ENCODE measurements around the gene PACS2. TPM values are rescaled to one million over a fixed set of nuclear protein-coding genes. Genes with fewer than 3 reads are reported as not detected.
"Not testable (repeated sequence)": the region's sequence is repeated elsewhere in the genome, so short reads cannot be mapped to it uniquely, and the experiment has no call there.

Gene PACS2
- total RNA-seq, 1 experiment from 2014 or later: 43.4 TPM

- DNase-seq: no peak
- peaks cover 5% of the 10 kb centered on the region; the same call in 1 of the 2 replicates for H3K9me3 ChIP-seq (replicated peaks)
- H3K36me3 ChIP-seq: no peaks in the 10 kb centered on the region
- no peak overlapping the region for H3K4me3 ChIP-seq
- peak overlapping the region; percentile 22 for H3K27ac ChIP-seq
- no peaks in the 10 kb centered on the region for H3K27me3 ChIP-seq
- H3K4me1 ChIP-seq: peaks cover 87% of the 10 kb centered on the region
Measured at GRCh38 chr14:105329411-105330150, 15.0 kb downstream of the PACS2 start.

GRCh38 chr14:105330491-105330895, 15.9 kb downstream of the PACS2 start:
- Histone ChIP-seq H3K9me3 (replicated peaks) (peaks cover 5% of the 10 kb centered on the region; the same call in 1 of the 2 replicates), H3K4me1 (peaks cover 82% of the 10 kb centered on the region), H3K4me3 (no peak overlapping the region), H3K36me3 (no peaks in the 10 kb centered on the region), H3K27ac (no peak overlapping the region), H3K27me3 (no peaks in the 10 kb centered on the region)
- no peak for DNase-seq

DNA sequence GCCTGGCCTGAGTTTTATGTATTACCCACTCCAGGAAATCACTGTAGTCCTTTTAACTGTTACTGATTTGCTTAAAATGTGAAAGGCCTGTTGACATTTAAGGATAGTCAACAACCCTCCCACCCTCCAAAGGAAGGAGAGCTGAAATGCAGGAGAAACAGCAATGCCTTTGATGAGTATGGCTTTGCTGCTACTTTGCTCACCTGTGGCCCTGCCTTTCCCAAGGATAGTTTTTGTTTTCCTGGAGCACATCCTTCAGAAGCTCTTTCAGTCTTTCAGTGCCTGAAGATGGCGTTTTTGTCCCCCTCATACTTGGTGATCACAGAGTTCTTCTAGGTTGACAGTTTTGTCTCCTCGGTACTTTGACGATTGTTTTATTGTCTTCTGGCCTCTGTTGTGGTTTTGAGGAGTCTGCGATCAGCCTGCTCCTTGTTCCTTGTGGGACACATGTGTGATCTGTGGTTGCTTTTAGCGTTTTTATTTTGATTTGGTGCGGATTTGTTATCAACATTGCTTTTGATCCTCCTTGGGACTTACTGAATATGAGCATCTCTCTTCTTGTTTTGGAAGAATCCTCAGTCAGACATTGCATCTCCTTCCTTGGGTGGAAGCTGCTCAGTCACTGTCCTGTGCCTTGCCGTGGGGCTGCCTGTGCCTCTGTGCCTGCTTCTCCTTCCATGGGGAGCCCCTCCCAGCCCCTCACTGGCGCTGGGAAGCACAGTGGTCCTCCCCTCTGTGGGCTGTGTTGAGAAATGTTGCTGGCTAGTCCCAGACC, 17.2 kb downstream of the PACS2 start:
- Histone ChIP-seq H3K36me3 (no peaks in the 10 kb centered on the region), H3K27ac (peak overlapping the region; percentile 73), H3K4me1 (peaks cover 80% of the 10 kb centered on the region), H3K27me3 (no peaks in the 10 kb centered on the region), H3K4me3 (no peak overlapping the region), H3K9me3 (replicated peaks) (peaks cover 5% of the 10 kb centered on the region; the same call in 1 of the 2 replicates)
- DNase-seq: no peak

GRCh38 chr14:105332350-105332874, 17.9 kb downstream of the PACS2 start:
- Histone ChIP-seq H3K4me1 (peaks cover 73% of the 10 kb centered on the region), H3K27me3 (no peaks in the 10 kb centered on the region), H3K27ac (peak overlapping the region; percentile 73), H3K4me3 (no peak overlapping the region), H3K36me3 (no peaks in the 10 kb centered on the region), H3K9me3 (replicated peaks) (peaks cover 5% of the 10 kb centered on the region; the same call in 1 of the 2 replicates)
- peak; percentile 98 to 99 for DNase-seq

DNA sequence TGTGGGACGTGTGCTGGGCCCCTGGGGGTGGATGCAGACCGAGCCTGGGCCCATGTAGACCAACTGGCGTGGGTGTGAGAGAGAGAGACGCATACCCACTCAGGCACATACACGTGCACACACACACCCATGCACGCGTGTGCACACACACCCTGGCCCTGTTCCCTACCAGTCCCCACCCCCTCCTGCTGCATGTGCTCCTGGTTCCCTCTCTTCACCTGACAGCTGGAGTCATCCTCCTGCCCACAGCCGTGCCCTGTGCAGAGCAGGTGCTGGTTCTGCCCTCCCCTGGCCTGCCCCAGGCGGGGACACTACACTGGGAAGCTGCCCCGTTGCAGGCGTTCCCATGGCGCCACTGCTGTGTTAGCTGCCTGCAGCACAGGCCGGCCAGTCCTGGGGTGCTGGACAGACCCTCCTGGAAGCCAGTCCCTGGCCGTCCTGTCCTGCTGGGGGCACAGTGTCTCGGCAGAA, 18.5 kb downstream of the PACS2 start:
- DNase-seq: peak; percentile 60 to 62
- Histone ChIP-seq H3K9me3 (replicated peaks) (peaks cover 5% of the 10 kb centered on the region; the same call in 1 of the 2 replicates), H3K4me3 (no peak overlapping the region), H3K27ac (peak overlapping the region; percentile 73), H3K27me3 (no peaks in the 10 kb centered on the region), H3K36me3 (no peaks in the 10 kb centered on the region), H3K4me1 (peaks cover 69% of the 10 kb centered on the region)

- H3K27me3 ChIP-seq: no peaks in the 10 kb centered on the region
- peaks cover 5% of the 10 kb centered on the region; the same call in 1 of the 2 replicates for H3K9me3 ChIP-seq (replicated peaks)
- H3K4me1 ChIP-seq: peaks cover 62% of the 10 kb centered on the region
- no peaks in the 10 kb centered on the region for H3K36me3 ChIP-seq
- peak overlapping the region; percentile 73 for H3K27ac ChIP-seq
- peak; percentile 57 to 67 for DNase-seq
- no peak overlapping the region for H3K4me3 ChIP-seq
Measured at GRCh38 chr14:105333613-105334364, 19.2 kb downstream of the PACS2 start.

DNA sequence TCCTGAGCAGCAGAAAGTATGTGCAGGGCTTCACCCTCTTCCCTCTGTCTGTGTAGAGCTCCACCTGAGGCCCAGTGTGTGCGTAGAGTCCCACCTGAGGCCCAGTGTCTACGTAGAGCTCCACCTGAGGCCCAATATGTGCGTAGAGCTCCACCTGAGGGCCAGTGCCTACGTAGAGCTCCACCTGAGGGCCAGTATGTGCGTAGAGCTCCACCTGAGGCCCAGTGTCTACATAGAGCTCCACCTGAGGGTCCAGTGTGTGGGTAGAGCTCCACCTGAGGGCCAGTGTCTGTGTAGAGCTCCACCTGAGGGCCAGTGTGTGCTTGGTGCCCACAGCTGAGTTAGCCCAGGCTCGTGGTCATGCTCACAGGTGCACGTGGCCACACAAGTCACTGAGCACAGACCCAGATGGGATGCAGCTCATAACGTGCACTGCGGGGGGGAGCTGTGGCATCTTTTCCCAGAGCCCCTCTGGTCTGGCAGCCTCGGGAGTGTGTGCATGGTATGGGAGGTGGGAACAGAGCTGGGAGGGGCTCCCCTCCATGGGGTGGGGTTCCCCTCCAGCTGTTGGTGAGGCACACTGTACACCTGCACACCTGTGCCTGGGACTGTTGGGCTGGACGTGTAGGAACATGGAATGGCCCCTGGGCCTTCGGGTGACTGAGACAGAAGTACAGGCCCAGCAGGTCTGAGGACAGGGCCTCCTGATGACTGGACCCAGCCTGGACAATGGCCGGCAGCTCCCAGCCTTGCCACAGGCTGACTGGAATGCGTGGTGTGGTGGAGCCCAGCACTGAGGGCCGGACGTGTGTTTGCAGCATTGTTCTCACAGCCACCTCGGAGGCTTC, 20.1 kb downstream of the PACS2 start:
- no peaks in the 10 kb centered on the region for H3K27me3 ChIP-seq
- peaks cover 5% of the 10 kb centered on the region; the same call in 1 of the 2 replicates for H3K9me3 ChIP-seq (replicated peaks)
- H3K36me3 ChIP-seq: no peaks in the 10 kb centered on the region
- no peak for DNase-seq
- H3K4me1 ChIP-seq: peaks cover 54% of the 10 kb centered on the region
- no peak overlapping the region for H3K4me3 ChIP-seq
- H3K27ac ChIP-seq: no peak overlapping the region

DNA sequence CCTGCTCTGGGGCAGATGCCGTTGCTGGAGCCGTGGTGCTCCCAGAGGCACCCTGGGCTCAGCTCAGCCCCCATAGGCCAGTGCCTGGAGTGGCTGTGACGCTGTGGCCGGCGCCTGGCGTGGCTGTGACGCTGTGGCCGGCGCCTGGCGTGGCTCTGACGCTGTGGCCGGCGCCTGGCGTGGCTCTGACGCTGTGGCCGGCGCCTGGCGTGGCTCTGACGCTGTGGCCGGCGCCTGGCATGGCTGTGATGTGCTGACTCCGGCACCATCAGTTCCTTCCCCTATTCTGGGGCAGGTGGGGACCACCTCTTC, 20.6 kb downstream of the PACS2 start:
- not testable (repeated sequence) for H3K4me3 ChIP-seq; H3K27ac ChIP-seq; DNase-seq; H3K27me3 ChIP-seq; H3K9me3 ChIP-seq (replicated peaks); H3K36me3 ChIP-seq
- H3K4me1 ChIP-seq: peaks cover 51% of the 10 kb centered on the region

DNA sequence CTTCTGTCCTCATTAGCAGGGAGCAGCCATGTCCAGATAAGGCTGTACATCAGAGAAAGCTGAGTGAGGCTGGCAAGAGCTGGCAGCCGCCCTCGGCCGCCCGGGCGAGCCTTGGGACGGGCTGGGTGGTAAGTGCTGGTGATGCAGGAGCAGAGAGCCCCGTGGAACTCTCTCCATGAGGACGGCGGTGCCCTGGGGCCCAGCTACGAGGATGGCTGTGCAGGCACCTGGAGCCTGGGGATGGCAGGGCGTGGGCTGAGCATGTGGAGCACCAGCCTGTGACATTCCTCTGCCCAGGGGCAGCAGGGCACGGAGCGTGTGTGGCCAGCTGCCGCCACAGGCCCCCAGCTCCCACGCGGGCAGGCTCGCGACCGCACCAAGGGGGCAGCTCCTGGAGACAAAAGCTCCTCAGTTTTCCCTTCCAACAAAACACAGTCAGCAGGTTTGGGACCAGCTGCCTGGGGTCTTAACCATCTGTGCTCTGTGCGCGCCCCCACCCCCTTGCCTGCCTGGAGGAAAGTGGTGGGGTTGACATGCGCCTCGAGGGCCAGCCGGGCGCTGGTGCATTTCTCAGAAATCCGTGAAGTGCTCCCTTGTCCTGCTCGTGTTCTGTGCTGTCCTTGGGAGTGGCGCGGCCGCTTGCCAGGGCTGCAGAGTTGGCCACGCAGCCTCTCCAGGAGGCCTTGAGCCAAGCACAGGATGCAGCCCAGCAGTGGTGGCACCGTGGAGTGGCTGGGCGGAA, 21.4 kb downstream of the PACS2 start:
- H3K9me3 ChIP-seq (replicated peaks): peaks cover 5% of the 10 kb centered on the region; the same call in 1 of the 2 replicates
- H3K4me1 ChIP-seq: peaks cover 52% of the 10 kb centered on the region
- H3K27me3 ChIP-seq: no peaks in the 10 kb centered on the region
- no peak overlapping the region for H3K4me3 ChIP-seq
- DNase-seq: peak; percentile 70 to 76
- no peaks in the 10 kb centered on the region for H3K36me3 ChIP-seq
- peak overlapping the region; percentile 67 for H3K27ac ChIP-seq

GRCh38 chr14:105336477-105337287, 22.1 kb downstream of the PACS2 start:
- H3K27ac ChIP-seq: peak overlapping the region; percentile 67
- H3K9me3 ChIP-seq (replicated peaks): no peaks in the 10 kb centered on the region; the same call in 1 of the 2 replicates
- no peak overlapping the region for H3K4me3 ChIP-seq
- peak; percentile 91 to 95 for DNase-seq
- no peaks in the 10 kb centered on the region for H3K27me3 ChIP-seq
- peaks cover 51% of the 10 kb centered on the region for H3K4me1 ChIP-seq
- no peaks in the 10 kb centered on the region for H3K36me3 ChIP-seq

DNA sequence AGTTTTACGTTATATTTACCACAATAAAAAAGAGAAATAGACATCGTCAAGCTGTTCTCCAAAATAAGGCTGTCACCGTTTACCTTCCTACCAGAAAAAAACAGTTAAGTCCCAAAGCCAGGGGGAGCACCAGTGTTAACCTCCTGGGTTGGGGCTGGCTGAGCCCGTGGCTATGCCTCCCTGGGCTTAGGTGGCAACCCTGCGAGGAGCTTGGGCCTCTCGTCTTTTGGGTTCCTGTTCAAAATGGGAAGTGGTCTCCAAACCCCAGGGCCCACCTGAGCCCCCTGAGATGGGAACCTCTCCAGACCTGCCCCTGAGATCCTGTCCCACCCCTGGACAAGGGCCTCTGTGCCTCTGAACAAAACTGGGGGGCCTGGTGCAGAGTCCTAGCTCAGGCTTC, 22.9 kb downstream of the PACS2 start:
- Histone ChIP-seq H3K4me1 (peaks cover 48% of the 10 kb centered on the region), H3K27me3 (no peaks in the 10 kb centered on the region), H3K27ac (no peak overlapping the region), H3K36me3 (no peaks in the 10 kb centered on the region), H3K4me3 (no peak overlapping the region), H3K9me3 (replicated peaks) (no peaks in the 10 kb centered on the region)
- no peak for DNase-seq

DNA sequence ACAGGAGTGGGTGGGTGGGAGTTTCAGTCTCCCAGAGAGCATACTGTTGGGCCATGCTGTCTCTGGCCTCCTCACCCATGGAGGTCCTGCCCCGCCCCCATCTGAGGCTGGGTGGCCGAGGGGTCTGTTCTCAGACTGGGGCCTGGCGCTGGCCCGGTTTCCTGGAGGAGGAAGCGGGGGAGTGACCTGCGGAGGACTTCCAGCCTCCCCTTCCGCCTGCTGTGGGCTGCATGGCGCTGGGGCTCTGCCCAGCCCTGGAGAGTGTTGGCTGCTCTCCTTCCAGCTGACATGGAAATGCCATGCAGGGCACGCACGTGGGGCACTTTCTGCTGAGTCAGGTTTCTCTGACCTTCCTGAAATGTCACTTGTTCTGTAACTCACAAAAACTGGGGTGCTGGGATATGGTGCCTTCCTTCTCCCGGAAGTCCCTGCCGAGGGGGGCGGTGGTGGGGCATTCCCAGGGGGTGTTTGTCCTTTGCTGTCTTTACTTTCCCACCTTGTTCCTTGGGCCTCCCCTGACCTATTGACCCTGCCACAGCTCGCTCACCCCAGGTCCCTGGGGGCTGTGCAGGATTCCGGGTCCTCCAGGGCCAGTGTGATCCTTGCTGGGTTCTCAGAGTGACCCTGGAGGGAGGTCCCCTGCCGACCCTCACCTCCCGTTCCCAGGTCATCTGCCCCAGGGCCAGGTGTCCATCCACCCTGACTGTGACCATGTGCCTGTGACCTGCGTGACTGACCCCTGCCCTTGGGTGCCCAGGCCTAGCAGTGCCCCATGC, 23.6 kb downstream of the PACS2 start:
- Histone ChIP-seq H3K4me3 (no peak overlapping the region), H3K36me3 (no peaks in the 10 kb centered on the region), H3K27ac (no peak overlapping the region), H3K4me1 (peaks cover 44% of the 10 kb centered on the region), H3K9me3 (replicated peaks) (no peaks in the 10 kb centered on the region), H3K27me3 (no peaks in the 10 kb centered on the region)
- no peak for DNase-seq

Measured in SJCRH30 (cell line).